Uterus (tissue), 4 donors: ENCODE measurements around the gene FER1L5. TPM values are rescaled to one million over a fixed set of nuclear protein-coding genes. Genes with fewer than 3 reads are reported as not detected.
"Not testable (repeated sequence)": the region's sequence is repeated elsewhere in the genome, so short reads cannot be mapped to it uniquely, and the experiment has no call there.

Experiments used
- DNase-seq, 2 donors: peaks; one replicate each; pipeline ENCODE4 v3.0.0-alpha.2; 2019 to 2020
- H3K27ac ChIP-seq, 2 donors: fragments of 200-600 bp; sonication (generic); 1 replicate in 1 of 2; 2 replicates in 1 of 2; pipeline ENCODE4 v1.5.1; 2016 to 2018
- H3K27me3 ChIP-seq, 2 donors: fragments of 200-600 bp; sonication (generic); one replicate each; pipeline ENCODE4 v1.5.1; 2018 to 2019; ENCODE audit warnings: control low read depth in 1 of 2
- H3K36me3 ChIP-seq, 2 donors: fragments of 200-600 bp; sonication (generic); one replicate each; pipeline ENCODE4 v1.5.1; 2019; ENCODE audit warnings: control low read depth in 1 of 2
- H3K4me1 ChIP-seq, 2 donors: fragments of 200-600 bp; sonication (generic); one replicate each; pipeline ENCODE4 v1.5.1; 2018 to 2019; ENCODE audit warnings: control low read depth in 1 of 2
- H3K4me3 ChIP-seq, 2 donors: fragments of 200-600 bp; sonication (generic); 1 replicate in 1 of 2; 2 replicates in 1 of 2; pipeline ENCODE4 v1.5.1; 2018 to 2019; ENCODE audit warnings: mild to moderate bottlenecking in 1 of 2
- H3K9me3 ChIP-seq, 2 donors: fragments of 200-600 bp; sonication (generic); one replicate each; pipeline ENCODE4 v1.5.1; 2019; ENCODE audit warnings: control low read depth in 1 of 2
- POLR2A ChIP-seq, 2 donors: fragments of 450-650 bp; IDR thresholded peaks; one replicate each; pipeline ENCODE4 v1.6.1; 2016; ENCODE audit warnings: antibody characterized with exemption in 2 of 2, mild to moderate bottlenecking in 1 of 2, moderate library complexity in 1 of 2
- intact Hi-C: fragments of 100-400 bp; cut with DNase I; formaldehyde crosslinking; loops from one replicate; pipeline ENCODE4 v1.15.1; 2023; ENCODE audit warnings: low total_unique reads
- total RNA-seq, 4 donors: library from RNA; depleted of rRNA in 3 of 4; stranded (reverse); fragments of >200 nt in 3 of 4; gene quantifications; one replicate each; pipeline versions ENCODE4 v1.1.0 to v1.2.4, GENCODE V29; 2014 to 2023
- TF ChIP-seq, protein P1 (sequence below), 4 experiments: fragments of 200-600 bp in 2 of 4; fragments of 450-650 bp in 2 of 4; sonication (generic) in 2 of 4; IDR thresholded peaks; one replicate each; pipeline ENCODE4 v1.5.1; 2016 to 2019; ENCODE audit warnings: antibody characterized with exemption in 4 of 4, mild to moderate bottlenecking in 2 of 4, moderate library complexity in 1 of 4
- donor health status: DM: yes; HTN: yes; CAD: no.

The FER1L5 gene
- total RNA-seq, 4 donors from 2014 or later, result 0.40 to 1.6 TPM; not detected in 2

DNA sequence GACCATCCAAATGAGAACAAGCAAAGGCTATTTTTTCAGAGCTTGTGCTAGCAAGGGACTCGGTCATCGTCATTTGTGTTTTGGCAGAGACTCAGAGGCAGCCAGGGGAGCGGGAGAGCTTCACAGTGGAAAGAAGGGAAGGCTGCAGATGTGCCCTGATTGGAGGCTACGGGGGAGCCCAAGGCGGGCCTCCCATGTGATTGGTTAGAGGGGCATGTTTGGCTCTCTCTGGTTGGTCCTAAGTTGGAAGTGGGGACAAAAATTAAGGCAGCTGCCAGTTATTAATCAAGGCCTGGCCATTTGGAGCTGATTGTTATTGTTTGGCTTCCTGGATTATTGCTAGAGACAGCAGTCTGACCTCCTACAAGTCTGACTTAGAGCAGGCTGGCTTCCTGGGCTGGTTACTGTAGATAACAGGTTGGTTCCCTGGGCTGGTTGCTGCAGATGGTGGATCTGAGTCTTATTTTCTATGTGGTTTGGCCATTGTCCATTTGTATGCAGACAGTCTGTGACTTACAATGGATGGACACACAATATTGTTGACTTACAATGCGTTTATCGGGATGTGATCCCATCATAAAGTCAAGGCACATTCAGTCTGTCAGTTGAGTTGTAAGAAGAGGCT lies 5.9 kb downstream of the FER1L5 start:
- Histone ChIP-seq H3K36me3 (no peaks in the 10 kb centered on the region), H3K27ac (no peak overlapping the region), H3K27me3 (no peaks in the 10 kb centered on the region), H3K9me3 (no peaks in the 10 kb centered on the region), H3K4me3 (no peak overlapping the region), H3K4me1 (no peaks in the 10 kb centered on the region)
- no peak for TF ChIP-seq POLR2A (IDR thresholded peaks at IDR 0.05)
- TF ChIP-seq, protein P1, sequence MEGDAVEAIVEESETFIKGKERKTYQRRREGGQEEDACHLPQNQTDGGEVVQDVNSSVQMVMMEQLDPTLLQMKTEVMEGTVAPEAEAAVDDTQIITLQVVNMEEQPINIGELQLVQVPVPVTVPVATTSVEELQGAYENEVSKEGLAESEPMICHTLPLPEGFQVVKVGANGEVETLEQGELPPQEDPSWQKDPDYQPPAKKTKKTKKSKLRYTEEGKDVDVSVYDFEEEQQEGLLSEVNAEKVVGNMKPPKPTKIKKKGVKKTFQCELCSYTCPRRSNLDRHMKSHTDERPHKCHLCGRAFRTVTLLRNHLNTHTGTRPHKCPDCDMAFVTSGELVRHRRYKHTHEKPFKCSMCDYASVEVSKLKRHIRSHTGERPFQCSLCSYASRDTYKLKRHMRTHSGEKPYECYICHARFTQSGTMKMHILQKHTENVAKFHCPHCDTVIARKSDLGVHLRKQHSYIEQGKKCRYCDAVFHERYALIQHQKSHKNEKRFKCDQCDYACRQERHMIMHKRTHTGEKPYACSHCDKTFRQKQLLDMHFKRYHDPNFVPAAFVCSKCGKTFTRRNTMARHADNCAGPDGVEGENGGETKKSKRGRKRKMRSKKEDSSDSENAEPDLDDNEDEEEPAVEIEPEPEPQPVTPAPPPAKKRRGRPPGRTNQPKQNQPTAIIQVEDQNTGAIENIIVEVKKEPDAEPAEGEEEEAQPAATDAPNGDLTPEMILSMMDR (IDR thresholded peaks at IDR 0.05), result no peak
- intact Hi-C loops, result no loop called here
- DNase-seq, result no peak

DNA sequence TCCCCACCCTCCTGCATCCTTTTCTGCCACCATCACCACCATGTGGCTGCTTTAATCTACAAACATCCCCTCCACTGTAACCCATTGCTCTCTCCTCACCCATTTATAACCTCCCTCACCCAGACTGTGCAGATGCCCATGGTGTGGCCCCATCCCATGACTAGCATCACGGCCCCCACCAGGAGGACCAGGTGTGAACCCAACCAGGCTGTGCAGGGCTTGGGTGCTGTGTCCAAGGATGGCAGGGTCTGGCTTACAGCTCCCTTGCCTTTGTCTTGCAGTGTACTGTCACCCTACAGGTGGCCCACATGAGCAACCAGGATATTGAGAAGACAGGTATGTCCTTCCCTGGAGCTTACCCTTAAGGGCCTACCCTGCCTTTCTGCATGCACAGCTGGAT lies 6.8 kb downstream of the FER1L5 start:
- no peak for TF ChIP-seq POLR2A (IDR thresholded peaks at IDR 0.05)
- TF ChIP-seq, protein P1 (IDR thresholded peaks at IDR 0.05), result no peak
- Histone ChIP-seq H3K27ac (no peak overlapping the region), H3K9me3 (no peaks in the 10 kb centered on the region), H3K27me3 (no peaks in the 10 kb centered on the region), H3K36me3 (no peaks in the 10 kb centered on the region), H3K4me1 (no peaks in the 10 kb centered on the region), H3K4me3 (no peak overlapping the region)
- intact Hi-C loops, result no loop called here
- DNase-seq, result no peak

DNA sequence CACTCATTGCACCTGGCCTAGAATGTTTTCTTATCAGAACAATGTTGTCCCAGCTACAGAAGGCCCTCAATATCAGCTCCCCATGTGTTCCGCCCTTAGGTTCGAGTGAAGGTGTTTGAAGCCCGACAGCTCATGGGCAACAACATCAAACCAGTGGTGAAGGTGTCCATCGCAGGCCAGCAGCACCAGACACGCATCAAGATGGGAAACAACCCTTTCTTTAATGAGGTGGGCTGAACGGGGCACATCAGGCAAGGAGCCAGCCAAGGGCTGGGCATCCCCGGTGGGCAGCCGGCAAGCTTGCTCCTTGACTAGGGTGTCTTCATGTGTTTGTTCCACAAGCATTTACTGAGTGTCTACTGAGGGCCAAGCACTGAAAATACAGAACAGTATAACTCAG lies 9.2 kb downstream of the FER1L5 start:
- DNase-seq, result no peak

DNA sequence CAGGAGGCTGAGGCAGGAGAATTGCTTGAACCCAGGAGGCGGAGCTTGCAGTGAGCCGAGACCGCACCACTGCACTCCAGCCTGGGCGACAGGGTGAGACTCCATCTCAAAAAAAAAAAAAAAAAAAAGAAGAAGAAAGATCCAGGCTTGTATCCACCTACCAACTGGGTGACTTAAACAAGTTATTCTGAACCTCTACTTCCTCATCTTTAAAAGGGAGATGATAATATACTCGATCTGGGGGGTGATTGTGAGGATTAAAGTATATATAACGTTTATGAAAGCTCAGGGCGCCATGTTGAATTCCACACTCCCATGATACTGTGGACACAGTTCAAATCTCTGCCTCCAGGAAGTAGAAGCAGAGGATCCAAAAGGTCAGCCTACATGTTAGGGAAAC lies 12.2 kb downstream of the FER1L5 start:
- H3K27ac ChIP-seq, H3K36me3 ChIP-seq, DNase-seq, H3K9me3 ChIP-seq, H3K4me1 ChIP-seq, H3K4me3 ChIP-seq, intact Hi-C loops, H3K27me3 ChIP-seq: not testable (repeated sequence)

More for the DNA sequence above, 9.2 kb downstream of the FER1L5 start:
- intact Hi-C loops, result no loop called here
- Histone ChIP-seq H3K27me3 (no peaks in the 10 kb centered on the region), H3K4me3 (no peak overlapping the region), H3K36me3 (no peaks in the 10 kb centered on the region), H3K4me1 (no peaks in the 10 kb centered on the region), H3K27ac (no peak overlapping the region), H3K9me3 (no peaks in the 10 kb centered on the region)
- TF ChIP-seq, protein P1 (IDR thresholded peaks at IDR 0.05), result no peak
- TF ChIP-seq POLR2A (IDR thresholded peaks at IDR 0.05), result no peak

DNA sequence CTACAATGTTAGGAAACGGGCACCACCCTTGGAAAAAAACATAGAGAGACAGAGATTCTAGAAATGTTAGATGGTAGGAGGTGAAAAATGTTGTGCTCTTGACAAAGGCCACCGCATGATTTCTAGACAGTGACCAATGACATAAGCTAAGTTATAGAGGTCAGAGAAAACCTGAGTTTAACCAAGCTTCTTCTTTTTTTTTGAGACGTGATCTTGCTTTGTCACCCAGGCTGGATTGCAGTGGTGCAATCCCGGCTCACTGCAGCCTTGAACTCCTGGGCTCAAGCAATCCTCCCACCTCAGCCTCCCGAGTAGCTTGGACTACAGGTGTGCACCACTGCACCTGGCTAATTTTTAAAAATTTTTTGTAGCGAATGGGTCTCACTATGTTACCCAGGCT lies 13.0 kb downstream of the FER1L5 start:
- H3K27me3 ChIP-seq, result no peaks in the 10 kb centered on the region
- no peaks in the 10 kb centered on the region for H3K9me3 ChIP-seq
- TF ChIP-seq POLR2A (IDR thresholded peaks at IDR 0.05), result no peak
- TF ChIP-seq, protein P1 (IDR thresholded peaks at IDR 0.05), result no peak
- DNase-seq, result no peak
- H3K4me1 ChIP-seq, result no peaks in the 10 kb centered on the region
- intact Hi-C loops, result no loop called here
- no peaks in the 10 kb centered on the region for H3K36me3 ChIP-seq
- H3K27ac ChIP-seq, result no peak overlapping the region
- no peak overlapping the region for H3K4me3 ChIP-seq

DNA sequence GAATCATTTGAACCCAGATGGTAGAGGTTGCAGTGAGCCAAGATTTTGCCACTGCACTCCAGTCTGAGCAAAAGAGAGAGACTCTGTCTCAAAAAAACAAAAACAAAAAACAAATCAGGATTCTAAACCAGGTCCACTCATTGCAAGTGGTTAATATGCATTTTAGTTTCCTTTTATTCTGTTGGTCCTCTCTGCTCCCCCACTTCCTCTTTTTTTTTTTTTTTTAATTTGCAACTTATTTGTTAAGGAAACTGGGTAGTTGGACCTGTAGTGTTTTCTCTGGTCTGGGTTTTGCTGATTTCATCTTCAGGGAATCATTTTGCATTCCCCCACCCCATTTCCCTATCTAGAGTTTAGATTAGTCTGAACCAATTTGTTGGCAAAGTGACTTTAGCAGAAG lies 14.0 kb downstream of the FER1L5 start:
- Histone ChIP-seq H3K4me3 (no peak overlapping the region), H3K9me3 (no peaks in the 10 kb centered on the region), H3K27ac (no peak overlapping the region), H3K36me3 (no peaks in the 10 kb centered on the region), H3K4me1 (no peaks in the 10 kb centered on the region), H3K27me3 (no peaks in the 10 kb centered on the region)
- TF ChIP-seq, protein P1 (IDR thresholded peaks at IDR 0.05), result no peak
- no peak for TF ChIP-seq POLR2A (IDR thresholded peaks at IDR 0.05)
- DNase-seq, result no peak
- intact Hi-C loops, result no loop called here
